Middle frontal gyrus (tissue), 1 donor: ENCODE measurements around the gene PAN2.
"Not testable (repeated sequence)": the region's sequence is repeated elsewhere in the genome, so short reads cannot be mapped to it uniquely, and the experiment has no call there.

ENCODE experiments used
- DNase-seq: peaks from one replicate; pipeline ENCODE4 v3.0.0-alpha.2; 2015; ENCODE audit warnings: low spot score; ENCODE audit errors: extremely low spot score

Gene PAN2

GRCh38 chr12:56272468-56272867 lies 61.3 kb downstream of the PAN2 start:
- not testable (repeated sequence) for DNase-seq

DNA sequence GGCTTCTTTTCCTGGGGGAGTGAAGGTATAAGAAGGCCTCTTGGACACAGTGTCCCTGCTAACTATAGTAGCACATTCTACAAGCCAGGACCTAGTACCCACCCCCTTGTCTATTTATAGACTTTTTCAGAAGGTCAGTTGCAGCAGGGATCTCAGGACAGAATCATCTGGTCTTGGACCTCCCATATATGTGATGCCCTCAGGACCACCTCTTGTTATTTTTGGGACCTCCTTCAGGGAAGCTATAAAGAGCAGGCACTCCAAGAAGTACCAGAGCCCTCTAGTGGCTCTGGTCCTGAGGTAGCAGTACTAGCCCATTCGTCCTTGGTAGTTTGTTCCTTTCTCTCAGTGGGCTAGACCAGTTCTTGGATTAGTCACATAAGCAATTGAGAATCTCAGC lies 62.8 kb downstream of the PAN2 start:
- no peak for DNase-seq

GRCh38 chr12:56267443-56268071 lies 66.2 kb downstream of the PAN2 start:
- no peak for DNase-seq

- DNase-seq = peak; percentile 73
These were observed 66.9 kb downstream of the PAN2 start, which contains the start of gene COQ10A for GRCh38 chr12:56266693-56267442. Gene COQ10A (plus strand): TSS chr12:56266942. CDS start chr12:56267119, 177 bp downstream.
